ENCODE results near the gene B3GAT1.
A peak's percentile ranks its signal among the peaks of the same experiment; 100 is the strongest.

The B3GAT1 gene

GRCh38 chr11:134407923-134408322, 4.1 kb downstream of the B3GAT1 start:
- DNase-seq: no peak

GRCh38 chr11:134407321-134407828, 4.7 kb downstream of the B3GAT1 start:
- DNase-seq: no peak

- no peak for DNase-seq
Observed at GRCh38 chr11:134406264-134407185, 5.5 kb downstream of the B3GAT1 start.

- DNase-seq: no peak
Observed at GRCh38 chr11:134405841-134406240, 6.2 kb downstream of the B3GAT1 start.

GRCh38 chr11:134405436-134405835, 6.6 kb downstream of the B3GAT1 start:
- no peak for DNase-seq

GRCh38 chr11:134404575-134405341, 7.3 kb downstream of the B3GAT1 start:
- DNase-seq: no peak

GRCh38 chr11:134402910-134403309, 9.1 kb downstream of the B3GAT1 start:
- DNase-seq: no peak

- DNase-seq: no peak
Observed at GRCh38 chr11:134401825-134402809, 9.9 kb downstream of the B3GAT1 start.

GRCh38 chr11:134399996-134400395, 12.0 kb downstream of the B3GAT1 start:
- DNase-seq: no peak

GRCh38 chr11:134399293-134399654, 12.8 kb downstream of the B3GAT1 start:
- DNase-seq: no peak

GRCh38 chr11:134398644-134399292, 13.3 kb downstream of the B3GAT1 start:
- DNase-seq: no peak

GRCh38 chr11:134398079-134398444, 14.0 kb downstream of the B3GAT1 start:
- DNase-seq: no peak

GRCh38 chr11:134397304-134398078, 14.6 kb downstream of the B3GAT1 start:
- DNase-seq: no peak

- no peak for DNase-seq
Observed at GRCh38 chr11:134395002-134395401, 17.0 kb downstream of the B3GAT1 start.

- DNase-seq: no peak
Observed at GRCh38 chr11:134394311-134394710, 17.7 kb downstream of the B3GAT1 start.

- peak; percentile 6 for DNase-seq
Observed at GRCh38 chr11:134393638-134394037, 18.4 kb downstream of the B3GAT1 start.

GRCh38 chr11:134392953-134393615, 19.0 kb downstream of the B3GAT1 start:
- no peak for DNase-seq

GRCh38 chr11:134391656-134392055, 20.4 kb downstream of the B3GAT1 start:
- no peak for DNase-seq

- no peak for DNase-seq
Observed at GRCh38 chr11:134390706-134391569, 21.1 kb downstream of the B3GAT1 start.
